ENCODE data around the gene PITPNM3.
"Not testable (repeated sequence)": the region's sequence is repeated elsewhere in the genome, so short reads cannot be mapped to it uniquely, and the experiment has no call there.

PITPNM3 gene

DNA sequence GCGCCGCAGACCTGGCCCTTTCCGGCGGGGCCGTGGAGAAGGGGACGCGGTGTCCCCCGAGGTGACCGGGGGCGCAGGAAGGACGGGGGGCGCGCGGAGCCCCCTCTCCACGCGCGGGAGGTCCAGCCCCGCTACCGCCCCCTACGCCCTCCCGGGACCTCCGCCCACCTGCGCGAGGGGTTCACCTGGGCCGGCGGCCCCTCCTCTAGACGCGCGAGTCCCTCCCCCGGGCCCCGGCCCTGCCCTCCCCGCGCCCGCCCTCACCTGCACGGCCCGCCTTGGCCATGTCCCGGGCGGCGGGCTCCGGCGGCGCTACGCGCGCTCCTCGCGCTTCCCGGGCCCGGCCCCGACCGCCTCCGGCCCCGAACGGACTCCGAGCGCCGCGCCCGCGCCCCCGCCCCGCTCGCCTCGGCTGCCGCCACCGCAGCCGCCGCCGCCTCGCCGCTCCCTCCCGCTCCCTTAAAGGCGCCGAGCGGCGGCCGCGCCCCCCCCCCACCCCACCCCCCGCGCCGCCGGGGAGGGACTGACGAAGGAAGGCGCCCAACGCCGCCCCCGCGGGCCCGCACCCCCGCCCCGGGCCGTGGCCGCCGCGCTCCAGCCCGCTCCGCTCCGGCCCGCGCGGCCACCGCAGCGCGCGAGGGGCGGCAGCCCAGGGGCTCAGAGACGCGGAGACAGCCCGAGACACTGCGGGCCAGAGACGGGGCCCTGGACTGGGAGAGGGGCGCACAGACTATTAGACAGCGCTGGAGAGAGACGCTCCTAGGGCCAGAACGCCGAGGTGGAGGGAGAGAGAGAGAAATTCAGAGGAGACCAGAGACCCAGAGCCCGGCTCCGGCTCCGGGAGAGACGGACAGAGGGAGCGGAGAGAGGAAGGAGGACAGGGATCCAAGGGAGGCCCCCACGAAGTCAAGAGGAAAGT is at the start of gene PITPNM3:
PITPNM3 (minus strand) TSS at position 435 of the 919 bp plus-strand sequence; CDS start at position 286, 149 bp downstream.
- DNase-seq, result no peak

DNA sequence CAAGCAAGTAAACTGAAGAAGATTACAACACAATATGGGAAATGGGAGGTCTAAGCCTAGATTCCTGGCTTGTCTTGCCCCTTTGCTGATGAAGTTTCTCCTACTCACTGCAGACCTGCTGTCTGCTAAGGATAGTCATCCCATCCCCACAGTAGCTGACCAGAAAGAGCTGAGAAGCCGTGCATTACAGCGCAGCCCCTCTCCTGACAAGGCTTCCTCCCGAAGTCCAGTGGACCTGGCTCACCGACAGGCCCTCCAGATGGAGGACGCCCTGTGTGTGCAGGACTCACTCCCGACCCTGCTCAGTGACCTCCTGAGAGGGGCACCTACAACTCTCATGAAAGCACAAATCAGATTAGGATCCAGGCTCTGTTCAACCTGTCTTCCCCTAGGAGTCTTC is 48.8 kb upstream of the PITPNM3 start:
- no peak for DNase-seq

DNA sequence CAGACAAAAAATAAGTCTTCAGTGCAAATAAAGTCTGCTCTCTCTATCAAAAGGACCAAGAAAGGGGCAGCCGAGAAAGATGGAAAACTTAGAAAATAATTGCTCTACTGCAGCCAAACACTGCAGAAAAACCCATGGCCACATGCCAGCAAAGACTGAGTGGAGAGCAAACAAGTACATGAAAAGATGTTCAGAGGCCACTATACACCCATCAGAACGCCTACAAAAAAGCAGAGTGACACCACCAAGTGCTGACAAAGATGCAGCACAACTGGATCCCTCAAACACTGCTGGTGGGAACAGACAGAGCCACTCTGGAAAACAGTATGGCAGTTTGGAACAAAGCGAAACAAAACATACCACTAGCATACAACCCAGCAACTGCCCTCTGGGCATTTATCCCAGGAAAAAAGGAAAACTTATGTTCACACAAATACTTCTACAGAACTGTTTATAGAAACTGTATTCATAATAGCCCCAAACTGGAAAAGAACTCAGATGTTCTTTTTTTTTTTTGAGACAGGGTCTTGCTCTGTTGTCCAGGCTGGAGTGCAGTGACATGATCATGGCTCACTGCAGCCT is 47.5 kb upstream of the PITPNM3 start:
- DNase-seq, result no peak

DNA sequence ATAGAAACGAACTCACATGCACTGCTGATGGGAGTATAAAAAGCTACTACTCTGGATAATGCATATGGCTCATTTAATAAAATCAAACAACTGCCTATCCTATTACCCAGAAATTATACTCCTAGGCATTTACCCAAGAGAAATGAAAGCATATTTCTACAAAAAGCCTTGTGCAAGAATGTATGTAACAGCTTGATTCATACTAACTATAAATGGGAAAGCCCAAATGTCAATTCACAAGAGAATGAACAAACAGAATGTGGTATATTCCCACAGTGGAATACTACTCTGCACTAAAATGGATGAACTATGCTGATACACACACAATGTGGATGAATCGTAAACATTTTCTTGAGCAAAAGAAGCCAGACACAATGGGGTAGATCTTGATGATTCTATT is 45.8 kb upstream of the PITPNM3 start:
- DNase-seq, result no peak

GRCh38 chr17:6599364-6599763 is 43.0 kb upstream of the PITPNM3 start:
- DNase-seq, result no peak

GRCh38 chr17:6597727-6598126 is 41.4 kb upstream of the PITPNM3 start:
- DNase-seq, result no peak

GRCh38 chr17:6596941-6597340 is 40.6 kb upstream of the PITPNM3 start:
- no peak for DNase-seq

GRCh38 chr17:6596511-6596910 is 40.2 kb upstream of the PITPNM3 start:
- DNase-seq, result no peak

DNA sequence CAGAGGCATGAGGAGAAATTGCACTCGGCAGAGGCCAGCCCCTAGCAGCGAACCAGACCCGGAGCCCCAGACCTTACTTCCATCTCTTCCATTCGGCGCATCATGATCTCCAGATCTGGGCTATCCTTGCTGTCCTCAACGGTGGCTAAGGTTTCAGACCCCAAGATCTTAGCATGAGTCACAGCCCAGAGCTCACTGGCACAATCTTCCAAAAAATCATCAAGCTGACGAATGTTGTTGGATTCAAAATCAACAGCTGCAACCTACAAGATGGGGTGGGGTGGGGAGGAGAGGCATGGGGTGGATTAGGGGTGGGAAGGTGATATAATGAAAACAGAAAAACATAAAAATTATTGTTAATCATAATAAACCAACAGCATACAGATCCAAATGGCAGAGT is 39.7 kb upstream of the PITPNM3 start:
- DNase-seq, result no peak

- not testable (repeated sequence) for DNase-seq
These were observed 37.0 kb upstream of the PITPNM3 start for GRCh38 chr17:6593371-6593770.

DNA sequence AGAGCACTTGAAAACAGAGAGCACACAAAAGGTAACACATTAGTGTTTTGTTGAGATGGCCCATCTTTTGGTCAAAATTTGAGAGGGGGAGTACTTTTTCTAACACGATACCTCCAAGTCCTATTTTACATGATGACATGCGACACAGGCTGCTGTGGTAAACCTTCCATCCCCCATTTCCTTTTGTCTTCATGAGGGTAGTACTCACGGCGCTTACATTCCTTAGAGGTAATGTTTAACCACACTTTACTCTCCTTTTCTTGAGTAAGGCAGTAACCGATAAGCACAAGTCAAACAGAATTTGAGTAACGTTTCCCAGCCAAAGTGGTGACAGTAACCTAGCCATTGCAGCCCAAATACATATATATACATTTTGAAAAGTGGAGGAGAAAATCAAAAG is 35.8 kb upstream of the PITPNM3 start:
- no peak for DNase-seq

GRCh38 chr17:6591599-6592158 is 35.3 kb upstream of the PITPNM3 start:
- no peak for DNase-seq

- DNase-seq, result no peak
These were observed 33.1 kb upstream of the PITPNM3 start for GRCh38 chr17:6589266-6589946.

- DNase-seq, result no peak
These were observed 31.8 kb upstream of the PITPNM3 start for GRCh38 chr17:6588165-6588564.

GRCh38 chr17:6587310-6587709 is 31.0 kb upstream of the PITPNM3 start:
- no peak for DNase-seq

DNA sequence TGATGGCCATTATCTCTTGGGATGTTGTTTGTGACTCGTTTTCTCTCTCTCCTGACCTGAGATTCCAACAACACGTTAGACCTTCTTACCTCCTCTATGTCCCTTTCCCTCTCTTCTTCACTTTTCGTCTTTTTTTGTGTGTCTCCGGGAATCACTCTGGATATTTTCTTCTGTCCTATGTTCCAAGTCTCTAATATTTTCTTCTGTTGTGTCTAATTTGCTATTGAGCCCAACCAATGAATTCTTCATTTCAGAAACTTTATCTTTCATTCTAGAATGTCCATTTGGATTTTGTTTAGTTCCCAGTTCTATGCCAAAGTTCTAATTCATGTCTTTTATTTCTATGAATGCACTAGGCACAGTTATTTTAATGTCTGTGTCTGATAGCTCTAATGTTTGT is 27.1 kb upstream of the PITPNM3 start:
- no peak for DNase-seq

- DNase-seq, result no peak
These were observed 24.3 kb upstream of the PITPNM3 start for GRCh38 chr17:6580625-6581024.

- no peak for DNase-seq
These were observed 22.1 kb upstream of the PITPNM3 start for GRCh38 chr17:6578491-6578890.

- no peak for DNase-seq
These were observed 21.4 kb upstream of the PITPNM3 start for GRCh38 chr17:6577686-6578263.

GRCh38 chr17:6576038-6576785 is 19.9 kb upstream of the PITPNM3 start:
- no peak for DNase-seq

- no peak for DNase-seq
These were observed 19.2 kb upstream of the PITPNM3 start for GRCh38 chr17:6575596-6575988.
